ENCODE measurements around the gene SORCS2.

SORCS2 gene

DNA sequence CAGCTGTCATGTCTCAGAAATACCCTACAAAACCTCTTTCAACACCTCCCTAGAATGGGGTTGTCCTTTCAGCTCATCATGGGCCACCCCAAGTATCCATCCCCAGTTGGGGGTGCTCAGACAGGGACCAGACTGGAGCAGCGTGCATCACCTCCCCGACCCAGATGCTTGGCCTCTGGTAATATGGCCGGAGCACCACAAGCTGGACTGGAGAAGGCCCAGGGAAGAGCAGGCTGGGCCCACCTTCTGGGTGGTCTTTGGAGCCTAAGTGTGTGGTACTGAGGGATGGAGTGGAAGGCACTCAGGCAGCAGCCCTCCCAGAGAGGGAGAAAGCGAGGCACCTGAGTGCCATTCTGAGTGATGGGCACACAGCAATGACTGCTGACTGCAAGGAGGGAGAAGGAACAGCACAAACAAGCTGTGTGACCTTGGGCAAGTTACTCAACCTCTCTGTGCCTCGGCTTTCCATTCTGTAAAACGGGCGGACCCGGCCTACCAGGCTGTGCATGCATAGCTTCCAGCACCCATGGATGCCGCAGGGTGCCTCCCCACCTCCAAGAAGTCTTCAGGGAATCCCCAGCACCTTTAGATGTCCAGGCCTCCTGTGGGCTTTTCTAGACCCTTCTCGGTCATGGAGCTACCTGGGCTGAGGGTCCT is 519.1 kb downstream of the SORCS2 start:
- H3K4me3 ChIP-seq (ENCODE audit: low read length) = no peak overlapping the region
- no peak for TF ChIP-seq CTCF (conservative IDR thresholded peaks at IDR 0.05; ENCODE audit: low read length)
- DNase-seq (ENCODE audit: low read depth) = no peak

DNA sequence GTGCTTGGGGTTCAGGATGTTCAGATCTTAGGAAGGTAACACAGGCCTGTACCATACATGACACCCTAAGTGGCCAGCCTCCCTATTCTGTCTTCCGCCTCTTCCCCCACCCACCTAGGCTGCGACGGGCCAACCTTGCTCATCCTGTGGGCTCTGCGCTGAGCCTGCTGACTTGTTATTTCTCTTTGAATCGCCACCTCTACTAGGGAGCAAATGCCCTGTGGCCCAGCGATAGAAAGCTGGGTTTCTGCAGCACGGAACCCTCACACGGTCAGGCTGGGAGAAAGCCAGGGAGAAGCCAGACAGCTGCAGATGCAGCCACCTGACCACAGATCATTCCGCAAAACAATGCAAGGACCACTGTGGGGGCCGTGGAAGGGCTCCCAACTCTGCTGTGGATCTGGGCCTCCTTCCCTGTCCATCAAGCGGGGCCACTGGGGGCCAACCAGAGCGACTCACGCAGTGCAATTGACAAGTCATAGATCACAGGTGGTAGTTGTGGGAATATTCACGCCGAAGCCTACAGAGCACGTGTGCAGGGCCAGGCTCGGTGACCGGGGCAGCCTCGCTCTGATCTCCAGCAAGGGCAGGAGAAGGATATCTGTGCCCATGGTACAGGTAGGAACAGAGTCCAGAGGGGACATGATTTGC is 519.8 kb downstream of the SORCS2 start:
- no peak for DNase-seq (ENCODE audit: low read depth)
- TF ChIP-seq CTCF (conservative IDR thresholded peaks at IDR 0.05; ENCODE audit: low read length) = no peak

GRCh38 chr4:7713757-7714156 is 521.4 kb downstream of the SORCS2 start:
- H3K4me3 ChIP-seq (ENCODE audit: low read length) = no peak overlapping the region
- TF ChIP-seq CTCF (conservative IDR thresholded peaks at IDR 0.05; ENCODE audit: low read length) = no peak
- DNase-seq (ENCODE audit: low read depth) = no peak

More for the DNA sequence above, 519.8 kb downstream of the SORCS2 start:
- H3K4me3 ChIP-seq (ENCODE audit: low read length) = no peak overlapping the region

DNA sequence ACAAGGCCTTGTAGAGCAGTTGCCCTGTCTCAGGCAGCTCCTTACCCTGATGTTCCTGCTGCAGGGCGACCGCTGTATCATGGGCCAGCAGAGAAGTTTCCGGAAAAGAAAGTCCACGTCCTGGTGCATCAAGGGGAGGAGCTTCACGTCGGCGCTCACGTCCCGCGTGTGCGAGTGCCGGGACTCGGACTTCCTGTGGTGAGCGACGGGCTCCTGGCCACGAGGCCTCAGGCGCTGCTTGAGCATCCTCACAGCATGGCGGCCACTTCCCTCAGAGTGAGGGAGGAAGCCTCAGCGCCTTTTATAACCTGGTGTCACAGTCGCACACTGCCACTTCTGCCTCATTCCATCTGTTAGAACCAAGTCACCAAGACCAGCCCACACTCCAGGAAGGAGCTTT is 521.8 kb downstream of the SORCS2 start:
- DNase-seq (ENCODE audit: low read depth) = no peak
- TF ChIP-seq CTCF (conservative IDR thresholded peaks at IDR 0.05; ENCODE audit: low read length) = no peak
- H3K4me3 ChIP-seq (ENCODE audit: low read length) = no peak overlapping the region

DNA sequence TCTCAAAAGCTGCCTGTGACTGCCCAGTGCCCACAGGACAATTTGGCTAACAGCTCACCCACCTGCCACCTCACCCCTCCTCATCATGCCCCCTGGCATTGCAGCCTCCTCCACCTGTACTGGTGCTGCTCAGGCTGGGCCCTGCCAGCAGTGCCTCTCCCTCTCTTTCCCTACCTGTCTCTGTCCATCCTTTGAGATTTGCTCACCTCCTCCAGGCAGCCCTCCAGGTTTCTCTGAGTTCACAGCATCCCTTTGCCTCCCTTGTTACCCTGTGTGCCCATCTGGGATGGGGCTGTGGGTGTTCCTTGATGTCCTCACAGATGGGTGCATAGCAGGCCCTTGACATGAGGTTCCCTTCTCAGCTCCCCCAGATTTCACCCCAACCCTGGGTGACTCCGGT is 522.4 kb downstream of the SORCS2 start:
- DNase-seq (ENCODE audit: low read depth) = no peak
- no peak for TF ChIP-seq CTCF (conservative IDR thresholded peaks at IDR 0.05; ENCODE audit: low read length)
- no peak overlapping the region for H3K4me3 ChIP-seq (ENCODE audit: low read length)

- no peak for TF ChIP-seq CTCF (conservative IDR thresholded peaks at IDR 0.05; ENCODE audit: low read length)
- H3K4me3 ChIP-seq (ENCODE audit: low read length) = no peak overlapping the region
- no peak for DNase-seq (ENCODE audit: low read depth)
Observed at GRCh38 chr4:7715271-7716009, 523.1 kb downstream of the SORCS2 start.

Measured in AG10803 (cell line).